ENCODE data around the gene TNFRSF12A. TPM values are rescaled to one million over a fixed set of nuclear protein-coding genes. Genes with fewer than 3 reads are reported as not detected.
A peak's percentile ranks its signal among the peaks of the same experiment; 100 is the strongest.

The TNFRSF12A gene
- total and polyA plus RNA-seq, 9 of the 15 experiments (the other 6 are each of a cell fraction or from before 2014, with no cell fraction given) = 0.41 to 61.8 (median 26.5) TPM

GRCh38 chr16:2981177-2981898, 38.8 kb upstream of the TNFRSF12A start (continued):
- TF ChIP-seq ARID4B (CRISPR knock-in tag; IDR thresholded peaks at IDR 0.05) (peak; percentile 25; the same call in 1 of the 2 replicates), POLR2A (conservative IDR thresholded peaks at IDR 0.05) (peak; percentile 84), ARID2 (IDR thresholded peaks at IDR 0.05) (no peak), HLTF (IDR thresholded peaks at IDR 0.05) (peak; percentile 53), TAF1 (IDR thresholded peaks at IDR 0.05; ENCODE audit: control insufficient read depth, extremely low read depth, insufficient read depth, low read length, severe bottlenecking) (peak; percentile 67), MTF1 (CRISPR knock-in tag; IDR thresholded peaks at IDR 0.05; ENCODE audit: borderline replicate concordance) (no peak), KLF1 (tag; IDR thresholded peaks at IDR 0.05) (peak; percentile 19; the same call in 1 of the 2 replicates), RFX5 (IDR thresholded peaks at IDR 0.05; ENCODE audit: low read depth, low read length) (no peak), LEF1 (IDR thresholded peaks at IDR 0.05) (peak; percentile 87), POLR2B (IDR thresholded peaks at IDR 0.05; ENCODE audit: low read depth, partially characterized antibody) (peak; percentile 49), SIN3A (IDR thresholded peaks at IDR 0.05; ENCODE audit: borderline replicate concordance in 2 of 2, control insufficient read depth in 1 of 2, low read depth in 2 of 2, low read length in 2 of 2) (peak in 1 of 2 experiments; percentile 33; a peak in 2 of 4 replicates), MGA (IDR thresholded peaks at IDR 0.05) (peak; percentile 31)

All from K562 (cell line).